Measurements from ENCODE around the gene DAAM2.
A peak's percentile ranks its signal among the peaks of the same experiment; 100 is the strongest.

The DAAM2 gene

GRCh38 chr6:39800034-39801032 lies 8.2 kb downstream of the DAAM2 start:
- H3K4me3 Mint-ChIP-seq: no peak overlapping the region
- H3K36me3 Mint-ChIP-seq: no peaks in the 10 kb centered on the region
- DNase-seq (ENCODE audit: low spot score in 2 of 2) (no peak), ATAC-seq (ENCODE audit: low read depth) (no peak)
- no peaks in the 10 kb centered on the region for H3K9me3 Mint-ChIP-seq
- H3K27me3 Mint-ChIP-seq: peaks cover 6% of the 10 kb centered on the region
- H3K4me1 Mint-ChIP-seq: no peaks in the 10 kb centered on the region
- no peak overlapping the region for H3K27ac Mint-ChIP-seq

GRCh38 chr6:39801456-39802251 lies 9.5 kb downstream of the DAAM2 start:
- no peaks in the 10 kb centered on the region for H3K4me1 Mint-ChIP-seq
- H3K36me3 Mint-ChIP-seq: no peaks in the 10 kb centered on the region
- DNase-seq (ENCODE audit: low spot score in 2 of 2) (no peak), ATAC-seq (ENCODE audit: low read depth) (no peak)
- no peak overlapping the region for H3K27ac Mint-ChIP-seq
- H3K27me3 Mint-ChIP-seq: peaks cover 5% of the 10 kb centered on the region
- no peak overlapping the region for H3K4me3 Mint-ChIP-seq
- H3K9me3 Mint-ChIP-seq: no peaks in the 10 kb centered on the region

GRCh38 chr6:39803872-39804271 lies 11.7 kb downstream of the DAAM2 start:
- H3K9me3 Mint-ChIP-seq: no peaks in the 10 kb centered on the region
- peaks cover 7% of the 10 kb centered on the region for H3K27me3 Mint-ChIP-seq
- no peak for DNase-seq (ENCODE audit: low spot score in 2 of 2)
- no peaks in the 10 kb centered on the region for H3K4me1 Mint-ChIP-seq
- H3K27ac Mint-ChIP-seq: no peak overlapping the region
- no peaks in the 10 kb centered on the region for H3K36me3 Mint-ChIP-seq
- no peak for ATAC-seq (ENCODE audit: low read depth)
- no peak overlapping the region for H3K4me3 Mint-ChIP-seq

- DNase-seq (ENCODE audit: low spot score in 2 of 2) (no peak), ATAC-seq (ENCODE audit: low read depth) (no peak)
- no peaks in the 10 kb centered on the region for H3K4me1 Mint-ChIP-seq
- H3K27me3 Mint-ChIP-seq: peaks cover 7% of the 10 kb centered on the region
- no peak overlapping the region for H3K4me3 Mint-ChIP-seq
- no peaks in the 10 kb centered on the region for H3K9me3 Mint-ChIP-seq
- H3K36me3 Mint-ChIP-seq: no peaks in the 10 kb centered on the region
- no peak overlapping the region for H3K27ac Mint-ChIP-seq
These were observed 12.4 kb downstream of the DAAM2 start for GRCh38 chr6:39804466-39805065.

- H3K4me3 Mint-ChIP-seq: no peak overlapping the region
- no peaks in the 10 kb centered on the region for H3K4me1 Mint-ChIP-seq
- no peak overlapping the region for H3K27ac Mint-ChIP-seq
- peaks cover 7% of the 10 kb centered on the region for H3K27me3 Mint-ChIP-seq
- peaks cover 2% of the 10 kb centered on the region for H3K9me3 Mint-ChIP-seq
- no peak for ATAC-seq (ENCODE audit: low read depth)
- no peaks in the 10 kb centered on the region for H3K36me3 Mint-ChIP-seq
- DNase-seq (ENCODE audit: low spot score in 2 of 2): no peak
These were observed 14.1 kb downstream of the DAAM2 start for GRCh38 chr6:39806278-39806677.

- Mint-ChIP-seq H3K36me3 (no peaks in the 10 kb centered on the region), H3K9me3 (peaks cover 2% of the 10 kb centered on the region), H3K4me3 (no peak overlapping the region), H3K27ac (no peak overlapping the region), H3K4me1 (peaks cover 4% of the 10 kb centered on the region), H3K27me3 (peaks cover 5% of the 10 kb centered on the region)
- DNase-seq (ENCODE audit: low spot score in 2 of 2) (no peak), ATAC-seq (ENCODE audit: low read depth) (no peak)
These were observed 16.2 kb downstream of the DAAM2 start for GRCh38 chr6:39808346-39808745.

- peaks cover 8% of the 10 kb centered on the region for H3K4me1 Mint-ChIP-seq
- H3K36me3 Mint-ChIP-seq: no peaks in the 10 kb centered on the region
- DNase-seq (ENCODE audit: low spot score in 2 of 2) (no peak), ATAC-seq (ENCODE audit: low read depth) (no peak)
- H3K27ac Mint-ChIP-seq: no peak overlapping the region
- H3K4me3 Mint-ChIP-seq: no peak overlapping the region
- H3K27me3 Mint-ChIP-seq: peaks cover 7% of the 10 kb centered on the region
- H3K9me3 Mint-ChIP-seq: peaks cover 2% of the 10 kb centered on the region
These were observed 16.8 kb downstream of the DAAM2 start for GRCh38 chr6:39808964-39809363.

- peaks cover 2% of the 10 kb centered on the region for H3K9me3 Mint-ChIP-seq
- ATAC-seq (ENCODE audit: low read depth): no peak
These were observed 19.7 kb downstream of the DAAM2 start for GRCh38 chr6:39811835-39812345.

GRCh38 chr6:39812496-39812852 lies 20.3 kb downstream of the DAAM2 start:
- Mint-ChIP-seq H3K9me3 (peaks cover 2% of the 10 kb centered on the region), H3K27ac (no peak overlapping the region), H3K27me3 (peaks cover 3% of the 10 kb centered on the region), H3K4me1 (peaks cover 10% of the 10 kb centered on the region), H3K36me3 (no peaks in the 10 kb centered on the region), H3K4me3 (no peak overlapping the region)
- DNase-seq (ENCODE audit: low spot score in 2 of 2) (no peak), ATAC-seq (ENCODE audit: low read depth) (no peak)

More at GRCh38 chr6:39811835-39812345, 19.7 kb downstream of the DAAM2 start:
- DNase-seq (ENCODE audit: low spot score in 2 of 2): no peak
- H3K4me3 Mint-ChIP-seq: no peak overlapping the region
- H3K27me3 Mint-ChIP-seq: peaks cover 3% of the 10 kb centered on the region
- no peak overlapping the region for H3K27ac Mint-ChIP-seq
- H3K36me3 Mint-ChIP-seq: no peaks in the 10 kb centered on the region
- peaks cover 10% of the 10 kb centered on the region for H3K4me1 Mint-ChIP-seq

- Mint-ChIP-seq H3K27ac (no peak overlapping the region), H3K36me3 (no peaks in the 10 kb centered on the region), H3K9me3 (peaks cover 2% of the 10 kb centered on the region), H3K4me1 (peaks cover 10% of the 10 kb centered on the region), H3K27me3 (peaks cover 3% of the 10 kb centered on the region), H3K4me3 (no peak overlapping the region)
- ATAC-seq (ENCODE audit: low read depth): peak; percentile 55
- no peak for DNase-seq (ENCODE audit: low spot score in 2 of 2)
These were observed 20.8 kb downstream of the DAAM2 start for GRCh38 chr6:39812853-39813533.

GRCh38 chr6:39814236-39814635 lies 22.1 kb downstream of the DAAM2 start:
- Mint-ChIP-seq H3K4me3 (no peak overlapping the region), H3K36me3 (no peaks in the 10 kb centered on the region), H3K27ac (no peak overlapping the region), H3K9me3 (peaks cover 2% of the 10 kb centered on the region), H3K4me1 (peaks cover 10% of the 10 kb centered on the region), H3K27me3 (peaks cover 3% of the 10 kb centered on the region)
- DNase-seq (ENCODE audit: low spot score in 2 of 2) (no peak), ATAC-seq (ENCODE audit: low read depth) (no peak)

GRCh38 chr6:39815356-39815755 lies 23.2 kb downstream of the DAAM2 start:
- Mint-ChIP-seq H3K4me3 (no peak overlapping the region), H3K27me3 (peaks cover 3% of the 10 kb centered on the region), H3K36me3 (no peaks in the 10 kb centered on the region), H3K9me3 (no peaks in the 10 kb centered on the region), H3K4me1 (peaks cover 10% of the 10 kb centered on the region), H3K27ac (no peak overlapping the region)
- ATAC-seq (ENCODE audit: low read depth): no peak
- DNase-seq (ENCODE audit: low spot score in 2 of 2): no peak

- H3K9me3 Mint-ChIP-seq: no peaks in the 10 kb centered on the region
- no peak overlapping the region for H3K4me3 Mint-ChIP-seq
- no peaks in the 10 kb centered on the region for H3K36me3 Mint-ChIP-seq
- H3K27ac Mint-ChIP-seq: no peak overlapping the region
- DNase-seq (ENCODE audit: low spot score in 2 of 2) (no peak), ATAC-seq (ENCODE audit: low read depth) (no peak)
- H3K4me1 Mint-ChIP-seq: peaks cover 10% of the 10 kb centered on the region
- peaks cover 2% of the 10 kb centered on the region for H3K27me3 Mint-ChIP-seq
These were observed 24.6 kb downstream of the DAAM2 start for GRCh38 chr6:39816747-39817146.

Data from memory B cell (primary cell).